ENCODE data around the gene FAM222B.
A peak's percentile ranks its signal among the peaks of the same experiment; 100 is the strongest.
"Not testable (repeated sequence)": the region's sequence is repeated elsewhere in the genome, so short reads cannot be mapped to it uniquely, and the experiment has no call there.

Gene FAM222B

DNA sequence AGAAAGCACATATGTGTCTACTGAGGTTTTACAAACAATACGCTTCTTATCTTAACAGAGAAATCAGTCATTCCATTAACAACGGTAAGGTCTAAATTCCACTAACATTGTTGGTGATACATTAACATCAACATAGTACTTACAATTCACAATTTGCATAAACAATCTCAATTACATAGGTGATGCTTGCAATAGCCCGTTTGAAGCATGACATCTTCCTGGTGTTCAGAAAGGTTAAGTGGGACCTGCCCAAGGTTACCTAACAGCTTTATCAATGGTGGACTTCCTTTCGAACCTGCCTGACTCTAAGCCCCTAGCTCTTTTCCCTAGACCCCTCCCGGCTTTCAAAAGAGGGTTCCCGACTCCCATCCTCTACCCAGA lies 699 bp downstream of the FAM222B start:
- no peak for DNase-seq (ENCODE audit: low read depth in 2 of 2)

GRCh38 chr17:28839221-28839620 lies 3.4 kb downstream of the FAM222B start:
- no peak for DNase-seq (ENCODE audit: low read depth in 2 of 2)

- DNase-seq (ENCODE audit: low read depth in 2 of 2), result not testable (repeated sequence)
Measured at GRCh38 chr17:28836541-28836940, 6.0 kb downstream of the FAM222B start.

DNA sequence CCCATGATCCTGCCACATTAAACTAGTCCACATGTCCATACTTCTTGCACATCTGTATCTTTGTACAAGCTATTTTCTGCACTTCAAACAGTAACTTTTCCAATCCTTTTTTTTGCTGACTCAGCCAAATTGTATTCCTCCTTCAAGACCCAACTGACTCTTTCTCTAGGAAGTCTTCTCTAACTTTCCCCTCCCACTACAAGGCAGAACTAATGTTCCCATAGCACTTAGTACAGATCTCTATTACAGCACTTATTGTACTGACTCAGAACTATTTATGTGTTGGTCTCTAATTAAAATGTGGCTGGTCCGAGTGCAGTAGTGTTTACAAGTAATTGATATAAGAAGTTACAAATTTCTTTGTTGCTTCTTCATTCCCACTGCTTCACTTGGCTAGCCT lies 8.2 kb downstream of the FAM222B start:
- no peak for DNase-seq (ENCODE audit: low read depth in 2 of 2)

DNA sequence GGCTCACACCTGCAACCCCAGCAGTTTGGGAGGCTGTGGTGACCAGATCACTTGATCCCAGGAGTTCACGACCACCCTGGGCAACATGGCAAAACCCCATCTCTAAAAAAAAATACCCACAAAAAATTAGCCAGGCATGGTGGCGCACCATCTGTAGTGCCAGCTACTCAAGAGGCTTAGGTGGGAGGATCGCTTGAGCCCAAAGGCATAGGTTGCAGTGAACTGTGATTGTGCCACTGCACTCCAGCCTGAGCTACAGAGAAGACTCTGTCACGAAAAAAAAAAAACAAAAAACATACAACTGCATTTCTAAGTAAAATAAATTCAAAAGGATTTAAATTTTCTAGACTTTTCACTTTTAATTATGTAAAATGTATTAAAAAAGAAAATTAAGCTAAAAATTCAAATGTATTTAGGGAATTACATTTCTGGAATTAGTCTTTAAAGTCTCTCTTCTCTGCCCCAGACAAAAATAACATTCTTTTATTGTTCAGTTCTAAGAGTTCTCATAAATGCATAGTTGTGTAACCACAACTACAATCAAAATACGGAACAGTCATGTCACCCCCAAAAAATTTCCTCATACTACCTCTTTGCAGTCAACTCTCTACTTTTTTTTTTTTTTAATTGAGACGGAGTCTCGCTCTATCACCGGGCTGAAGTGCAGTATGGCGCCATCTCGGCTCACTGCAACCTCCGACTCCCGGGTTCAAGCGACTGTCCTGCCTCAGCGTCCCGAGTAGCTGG lies 14.1 kb downstream of the FAM222B start:
- no peak for DNase-seq (ENCODE audit: low read depth in 2 of 2)

DNA sequence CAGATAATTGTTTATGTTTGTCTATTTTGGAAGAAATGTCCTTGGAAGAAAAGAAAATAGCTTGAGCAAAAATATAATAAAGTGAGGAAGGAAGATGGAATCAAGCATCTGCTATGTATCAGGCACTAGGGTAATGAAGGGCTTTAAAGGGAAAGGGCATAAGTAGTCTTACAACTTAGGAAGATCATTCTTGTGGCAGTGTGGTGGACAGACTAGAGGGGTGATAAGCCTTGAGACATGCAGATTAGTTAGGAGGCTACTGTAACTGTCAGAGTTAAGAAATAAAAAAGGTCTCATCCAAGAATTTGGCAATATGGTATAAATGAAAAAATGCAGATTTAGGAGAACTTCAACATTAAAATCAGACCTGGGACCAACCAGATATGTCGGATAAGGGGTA lies 14.9 kb downstream of the FAM222B start:
- no peak for DNase-seq (ENCODE audit: low read depth in 2 of 2)

DNA sequence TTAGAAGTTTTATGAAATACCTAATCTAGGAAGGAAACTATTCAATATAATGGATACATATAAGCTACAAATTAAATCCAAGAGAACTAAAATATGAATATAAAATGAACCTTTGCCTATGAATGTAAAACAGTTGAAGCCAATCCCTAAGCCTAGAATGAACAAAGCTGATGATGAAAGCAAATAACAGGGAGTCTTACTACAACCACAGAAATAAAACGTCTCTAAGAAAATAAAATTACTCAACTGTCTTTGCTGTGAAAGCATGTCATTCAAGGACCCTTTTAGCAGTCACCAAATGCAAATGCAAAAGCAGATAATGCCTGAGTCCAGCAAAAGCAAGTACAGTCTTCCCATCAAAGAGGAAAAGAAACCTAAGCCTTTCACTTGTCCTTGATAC lies 23.0 kb downstream of the FAM222B start:
- DNase-seq (ENCODE audit: low read depth in 2 of 2), result no peak

DNA sequence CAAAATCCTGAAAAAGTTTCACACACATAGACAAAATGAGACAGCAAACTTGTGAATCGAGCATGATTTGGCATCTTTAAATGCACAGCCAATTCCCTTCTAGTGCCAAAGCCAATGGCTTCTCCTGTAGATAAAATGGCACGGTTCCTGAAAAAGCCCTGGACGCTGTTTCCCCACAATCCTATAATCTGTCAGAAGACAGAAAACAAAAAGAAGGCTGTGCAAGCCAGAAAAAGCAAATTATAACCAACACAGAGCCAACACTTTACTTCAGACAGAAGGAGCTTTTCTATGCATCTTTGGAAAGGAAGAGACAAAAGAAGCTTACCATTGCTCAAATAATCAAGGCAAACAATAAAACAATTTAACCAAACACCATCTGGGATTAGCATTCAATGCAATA lies 23.8 kb downstream of the FAM222B start:
- no peak for DNase-seq (ENCODE audit: low read depth in 2 of 2)

GRCh38 chr17:28816540-28816939 lies 26.1 kb downstream of the FAM222B start:
- no peak for DNase-seq (ENCODE audit: low read depth in 2 of 2)

- DNase-seq (ENCODE audit: low read depth in 2 of 2), result no peak
Measured at GRCh38 chr17:28812748-28813377, 29.7 kb downstream of the FAM222B start.

DNA sequence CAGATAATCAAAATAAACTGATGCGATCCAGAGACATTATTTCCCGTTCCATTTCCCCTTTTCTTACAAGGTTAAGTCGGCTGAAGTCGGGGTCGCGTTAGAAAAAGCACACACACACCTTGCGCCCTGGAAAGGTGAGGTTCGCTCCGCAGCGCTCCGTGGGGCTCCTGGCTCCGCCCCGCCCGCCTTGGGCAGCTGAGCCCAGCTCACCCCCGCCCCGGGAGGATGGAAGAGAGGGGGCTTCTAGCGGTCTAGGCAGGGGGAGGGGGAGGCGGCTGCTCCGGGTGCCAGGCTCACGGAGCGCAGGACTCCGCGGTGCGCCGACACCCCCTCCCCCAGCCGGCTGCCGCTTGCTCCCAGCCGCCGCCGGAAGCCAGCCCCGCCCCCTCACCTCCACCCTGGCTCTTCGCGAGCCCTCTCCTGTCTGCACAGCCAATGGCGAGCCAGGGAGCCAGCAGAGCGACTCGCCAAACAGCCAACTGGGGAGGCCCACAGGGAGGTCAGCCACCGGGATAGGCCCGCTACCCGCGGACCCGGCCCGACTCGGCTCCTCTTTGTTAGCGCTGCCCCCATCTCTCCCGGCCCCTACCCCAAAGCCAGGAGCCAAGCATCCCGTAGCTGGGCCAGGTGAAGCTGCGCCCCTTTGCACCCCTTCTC lies 30.4 kb downstream of the FAM222B start:
- DNase-seq (ENCODE audit: low read depth in 2 of 2), result peak; percentile 84 to 91

GRCh38 chr17:28811651-28812090 lies 30.9 kb downstream of the FAM222B start:
- no peak for DNase-seq (ENCODE audit: low read depth in 2 of 2)

- DNase-seq (ENCODE audit: low read depth in 2 of 2), result no peak
Measured at GRCh38 chr17:28810437-28810836, 32.2 kb downstream of the FAM222B start.

GRCh38 chr17:28807925-28808634 lies 34.5 kb downstream of the FAM222B start:
- no peak for DNase-seq (ENCODE audit: low read depth in 2 of 2)

- DNase-seq (ENCODE audit: low read depth in 2 of 2), result no peak
Measured at GRCh38 chr17:28796062-28796461, 46.5 kb downstream of the FAM222B start.

DNA sequence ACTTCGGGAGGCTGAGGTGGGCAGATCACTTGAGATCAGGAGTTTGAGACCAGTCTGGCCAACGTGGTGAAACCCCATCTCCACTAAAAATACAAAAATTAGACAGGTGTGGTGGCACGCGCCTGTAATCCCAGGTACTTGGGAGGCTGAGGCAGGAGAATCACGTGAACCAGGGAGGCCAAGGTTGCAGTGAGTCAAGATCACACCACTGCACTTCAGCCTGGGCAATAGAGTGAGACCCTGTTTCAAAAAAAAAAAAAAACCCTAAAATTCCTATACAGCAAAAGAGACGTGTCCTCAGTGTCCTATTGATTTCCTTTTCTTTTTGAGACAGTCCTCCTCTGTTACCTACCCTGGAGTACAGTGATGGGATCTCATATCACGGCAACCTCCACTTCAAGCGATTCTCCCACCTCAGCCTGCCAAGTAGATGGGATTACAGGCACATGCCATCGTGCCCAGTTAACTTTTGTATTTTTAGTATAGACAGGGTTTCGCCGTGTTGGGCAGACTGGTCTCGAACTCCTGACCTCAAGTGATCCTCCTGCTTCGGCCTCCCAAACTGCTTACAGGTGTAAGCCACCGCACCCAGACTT lies 47.6 kb downstream of the FAM222B start:
- not testable (repeated sequence) for DNase-seq (ENCODE audit: low read depth in 2 of 2)

DNA sequence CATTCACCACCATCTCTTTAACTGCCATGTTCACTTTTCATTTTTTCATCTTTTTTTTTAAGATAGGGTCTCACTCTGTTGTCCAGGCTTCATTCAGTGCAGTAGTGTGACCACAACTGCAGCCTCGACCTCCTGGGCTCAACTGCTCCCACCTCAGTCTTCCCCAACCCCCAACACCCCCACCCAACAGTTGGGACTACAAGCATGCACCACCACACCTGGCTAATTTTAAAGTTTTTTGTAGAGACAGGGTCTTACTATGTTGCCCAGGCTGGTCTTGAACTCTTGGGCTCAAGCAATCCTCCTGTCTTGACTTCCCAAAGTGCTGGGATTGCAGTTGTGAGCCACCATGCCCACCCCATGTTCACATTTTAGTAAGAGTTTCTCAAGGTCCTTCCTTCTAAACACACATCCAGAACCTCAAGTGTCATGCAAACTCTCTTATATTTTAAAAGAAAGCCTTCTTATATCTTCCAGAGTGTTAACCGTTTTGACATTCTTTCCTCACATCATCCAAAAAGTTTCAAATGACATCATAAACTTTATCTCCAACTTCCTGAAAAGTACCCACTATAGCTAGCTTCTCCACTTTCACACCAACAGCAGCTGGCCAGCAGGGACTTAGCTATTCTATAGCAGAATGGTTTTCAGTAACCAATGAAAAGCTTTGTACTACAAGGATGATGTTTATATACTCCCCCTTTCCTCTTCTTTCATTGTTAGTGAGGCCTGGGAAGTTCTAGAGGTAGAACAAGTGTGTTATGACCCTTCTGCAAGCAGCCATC lies 49.5 kb downstream of the FAM222B start:
- DNase-seq (ENCODE audit: low read depth in 2 of 2), result no peak

- DNase-seq (ENCODE audit: low read depth in 2 of 2), result no peak
Measured at GRCh38 chr17:28788100-28788499, 54.5 kb downstream of the FAM222B start.

DNA sequence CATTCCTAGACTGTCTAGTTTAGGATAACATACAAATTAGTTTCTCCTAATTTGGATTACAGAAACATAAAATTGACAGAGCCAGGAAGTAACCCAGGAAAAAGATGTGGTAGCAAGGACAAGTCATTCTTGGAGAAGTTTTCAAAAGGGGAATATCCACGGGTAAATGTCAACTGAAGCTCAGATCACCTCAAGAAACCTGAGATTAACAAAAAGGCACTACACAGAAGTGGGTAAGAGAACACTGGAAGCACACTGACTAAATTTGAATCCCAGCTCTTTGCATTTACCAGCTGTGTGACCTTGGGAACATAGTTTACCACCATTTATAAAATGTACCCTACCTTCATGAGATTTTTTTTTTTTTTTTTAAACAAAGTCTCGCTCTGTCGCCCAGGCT lies 59.4 kb downstream of the FAM222B start:
- DNase-seq (ENCODE audit: low read depth in 2 of 2), result no peak

DNA sequence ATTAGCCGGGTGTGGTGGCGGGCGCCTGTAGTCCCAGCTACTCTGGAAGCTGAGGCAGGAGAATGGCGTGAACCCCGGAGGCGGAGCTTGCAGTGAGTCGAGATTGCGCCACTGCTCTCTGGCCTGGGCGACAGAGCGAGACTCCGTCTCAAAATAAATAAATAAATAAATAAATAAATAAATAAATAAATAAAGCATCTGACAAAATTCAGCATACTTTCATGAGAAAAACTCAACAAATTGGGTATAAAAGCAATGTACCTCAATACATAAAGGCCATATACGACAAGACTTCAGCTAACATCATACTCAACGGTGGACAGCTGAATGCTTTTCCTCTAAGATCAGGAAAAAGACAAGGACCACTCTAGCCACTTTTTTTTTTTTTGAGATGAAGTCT lies 63.0 kb downstream of the FAM222B start:
- DNase-seq (ENCODE audit: low read depth in 2 of 2), result not testable (repeated sequence)

- no peak for DNase-seq (ENCODE audit: low read depth in 2 of 2)
Measured at GRCh38 chr17:28777178-28777577, 65.4 kb downstream of the FAM222B start.
